Large intestine (tissue), 3 donors: Measurements from ENCODE around the gene PGS1. TPM values are rescaled to one million over a fixed set of nuclear protein-coding genes. Genes with fewer than 3 reads are reported as not detected.

Experiments used
- DNase-seq, 2 donors: peaks; one replicate each; pipeline versions ENCODE4 v3.0.0 to v3.0.0-alpha.2; 2013
- H3K27ac ChIP-seq: one replicate; pipeline ENCODE4 v1.5.1; 2013; ENCODE audit warnings: low read length
- H3K27me3 ChIP-seq: 2 replicates; pipeline ENCODE4 v1.6.1; 2013; ENCODE audit warnings: low read length; ENCODE audit not compliant: control insufficient read depth, insufficient read depth
- H3K36me3 ChIP-seq: 2 replicates; pipeline ENCODE4 v1.6.1; 2013; ENCODE audit warnings: low read length; ENCODE audit not compliant: control insufficient read depth, insufficient read depth
- H3K4me1 ChIP-seq: one replicate; pipeline ENCODE4 v1.6.1; 2013; ENCODE audit warnings: low read length; ENCODE audit not compliant: control insufficient read depth, insufficient read depth
- H3K4me3 ChIP-seq: one replicate; pipeline ENCODE4 v1.5.1; 2013; ENCODE audit warnings: low read length
- H3K9me3 ChIP-seq: one replicate; pipeline ENCODE4 v1.6.1; 2013; ENCODE audit warnings: mild to moderate bottlenecking, low read depth, low read length, moderate library complexity; ENCODE audit not compliant: control insufficient read depth
- WGBS: methylation state at CpG from one replicate; pipeline ENCODE4 v1.1.5; 2013; ENCODE audit warnings: low lambda C conversion rate; ENCODE audit not compliant: insufficient coverage; 5-methylcytosine and 5-hydroxymethylcytosine counted together
- polyA plus RNA-seq: library from polyadenylated mRNA; unstranded; fragments of 120-200 nt; gene quantifications from one replicate; pipeline ENCODE4 v1.2.1, GENCODE V29; 2013

The PGS1 gene
- polyA plus RNA-seq, 1 donor = 40.6 TPM

DNA sequence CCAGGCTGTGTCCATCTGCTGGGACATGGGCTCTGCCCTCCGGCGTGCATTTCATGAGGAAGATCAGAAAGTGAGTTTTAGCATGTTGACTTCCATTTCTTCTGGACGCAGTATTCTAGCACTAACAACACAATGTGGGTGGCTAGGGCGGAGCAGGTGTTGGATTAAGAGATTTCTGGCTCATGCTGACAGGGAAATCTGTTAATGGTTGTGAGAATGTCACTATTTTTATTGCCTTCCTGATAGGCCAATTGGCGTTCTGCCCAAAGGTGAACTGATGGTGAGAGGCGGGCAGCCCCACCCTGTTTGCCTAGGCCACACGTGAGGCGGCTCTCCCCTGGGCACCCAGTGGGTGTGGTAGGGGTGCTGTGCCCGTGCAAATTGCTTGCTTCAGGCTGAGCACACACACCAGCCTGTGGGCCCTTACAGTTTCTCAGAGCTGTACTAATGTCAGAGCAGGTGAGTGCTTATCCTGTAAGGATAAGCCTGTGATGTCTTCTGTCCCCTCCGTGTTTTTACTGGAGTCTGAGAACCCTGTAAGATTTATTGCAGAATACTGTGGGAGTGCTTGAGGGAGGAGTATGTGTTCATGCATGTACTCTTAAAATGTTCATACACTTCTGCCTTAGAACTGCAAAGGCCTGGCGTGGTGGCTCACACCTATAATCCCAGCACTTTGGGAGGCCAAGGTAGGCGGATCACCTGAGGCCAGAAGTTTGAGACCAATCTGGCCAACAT, 30.9 kb downstream of the PGS1 start:
- peaks cover 49% of the 10 kb centered on the region for H3K4me1 ChIP-seq
- H3K36me3 ChIP-seq = peaks cover 30% of the 10 kb centered on the region
- no CpG with 5 or more reads among the region's 12 CpGs for WGBS
- H3K9me3 ChIP-seq = no peaks in the 10 kb centered on the region
- peak overlapping the region; percentile 53 for H3K27ac ChIP-seq
- H3K27me3 ChIP-seq = no peaks in the 10 kb centered on the region
- H3K4me3 ChIP-seq = no peak overlapping the region
- DNase-seq = peak; percentile 87 to 96

DNA sequence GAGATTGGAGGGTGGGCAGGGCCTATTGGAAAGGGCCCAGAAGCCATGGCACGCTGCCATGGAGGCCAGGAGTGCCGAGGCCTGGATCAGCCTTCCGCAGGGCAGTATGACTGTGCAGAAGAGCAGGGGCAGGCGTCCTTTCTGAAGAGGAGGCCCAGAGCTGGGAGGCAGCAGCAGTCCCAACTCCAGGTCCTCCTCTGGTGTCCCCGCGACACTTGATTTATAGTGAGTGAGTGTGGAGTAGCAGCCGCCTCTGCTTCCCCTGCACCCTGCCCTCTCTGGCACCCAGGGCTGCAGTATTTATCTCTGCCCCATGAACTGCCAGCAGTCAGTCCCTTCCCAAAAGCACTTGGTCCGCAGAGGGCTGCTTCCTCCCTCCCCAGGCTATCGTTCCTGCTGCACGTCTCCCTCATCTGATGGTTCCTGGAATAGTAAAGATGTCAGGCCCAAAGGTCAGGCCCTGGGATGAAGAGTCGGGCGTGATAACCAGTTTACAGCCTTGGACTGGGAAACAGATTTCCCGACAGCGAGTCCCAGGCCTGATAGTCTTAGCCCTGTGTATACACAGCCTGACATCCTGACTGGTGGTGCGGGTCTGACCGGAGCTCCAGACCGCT, 32.9 kb downstream of the PGS1 start:
- peak; percentile 74 to 89 for DNase-seq
- H3K36me3 ChIP-seq = peaks cover 31% of the 10 kb centered on the region

DNA sequence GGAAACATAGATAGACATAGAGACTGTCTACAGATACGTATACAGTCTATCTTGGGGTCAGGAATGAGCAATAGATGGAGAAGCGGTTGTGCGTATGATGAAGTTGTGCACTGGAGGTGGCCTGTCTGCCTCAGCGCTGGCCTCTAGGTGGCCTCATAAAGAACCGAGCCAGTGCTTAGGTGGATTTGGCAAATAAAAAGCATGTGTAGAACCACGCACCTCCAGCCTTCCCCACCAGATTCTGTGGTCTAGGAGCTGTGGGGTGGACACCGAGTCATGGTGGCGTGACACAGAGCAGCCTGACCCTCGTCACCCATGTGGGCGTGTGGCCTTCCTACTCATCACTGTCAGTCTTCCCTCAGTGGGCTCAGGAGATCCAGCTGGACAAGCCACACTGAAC, 34.0 kb downstream of the PGS1 start:
- Histone ChIP-seq H3K4me3 (no peak overlapping the region), H3K4me1 (peaks cover 68% of the 10 kb centered on the region), H3K9me3 (no peaks in the 10 kb centered on the region), H3K27me3 (no peaks in the 10 kb centered on the region), H3K36me3 (peaks cover 26% of the 10 kb centered on the region), H3K27ac (no peak overlapping the region)
- no CpG with 5 or more reads among the region's 10 CpGs for WGBS
- no peak for DNase-seq

More for the DNA sequence above, 32.9 kb downstream of the PGS1 start:
- WGBS = no CpG with 5 or more reads among the region's 17 CpGs
- Histone ChIP-seq H3K27me3 (no peaks in the 10 kb centered on the region), H3K27ac (peak overlapping the region; percentile 65), H3K4me1 (peaks cover 60% of the 10 kb centered on the region), H3K4me3 (no peak overlapping the region), H3K9me3 (no peaks in the 10 kb centered on the region)

DNA sequence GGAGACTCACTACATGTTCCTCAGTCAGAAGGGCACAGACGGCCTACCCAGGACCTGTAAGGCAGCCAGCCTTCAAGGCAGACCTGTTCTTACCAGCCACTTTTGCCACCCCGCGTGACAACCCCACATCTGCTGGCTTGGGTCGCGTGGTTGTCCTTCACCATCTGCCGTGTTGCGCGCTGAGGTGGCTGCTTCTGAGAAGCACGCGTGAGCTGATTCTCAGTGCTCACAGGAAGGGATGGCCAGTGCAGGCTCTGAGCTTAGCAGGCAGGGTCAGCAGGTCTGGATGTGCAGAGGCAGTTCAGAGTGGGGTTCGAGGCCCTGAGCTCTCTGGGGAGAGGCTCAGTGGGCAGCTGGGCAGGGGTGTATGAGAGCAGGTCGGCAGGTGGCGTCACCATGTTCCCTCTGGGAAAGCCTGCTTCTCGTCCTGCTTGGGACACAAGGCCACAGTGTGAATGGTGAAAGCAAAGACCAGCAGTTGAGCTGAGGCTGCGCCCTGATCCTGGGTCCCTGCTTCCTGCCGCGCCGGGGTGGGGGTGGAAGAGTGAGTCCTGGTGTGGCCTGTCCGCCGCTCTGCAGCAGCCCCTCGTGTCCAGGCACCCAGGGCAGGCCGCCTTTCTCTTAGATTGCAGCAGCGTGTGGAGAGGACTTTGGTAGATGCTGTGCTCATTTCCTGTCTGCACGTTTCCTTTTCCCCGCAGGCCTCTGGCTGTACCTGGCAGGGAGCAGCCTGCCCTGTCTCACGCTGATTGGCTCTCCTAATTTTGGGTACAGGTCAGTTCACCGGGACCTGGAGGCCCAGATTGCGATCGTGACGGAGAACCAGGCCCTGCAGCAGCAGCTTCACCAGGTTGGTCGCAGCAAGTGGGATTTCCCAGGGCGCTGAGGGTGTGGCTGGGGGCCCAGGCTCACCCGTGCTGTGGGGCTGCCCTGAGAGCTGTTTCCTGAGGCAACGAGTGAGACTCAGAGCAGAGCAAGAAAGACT, 36.0 kb downstream of the PGS1 start:
- DNase-seq = peak in 1 of 2 donors; percentile 48
- Histone ChIP-seq H3K4me1 (peaks cover 54% of the 10 kb centered on the region), H3K9me3 (no peaks in the 10 kb centered on the region), H3K4me3 (no peak overlapping the region), H3K36me3 (peaks cover 33% of the 10 kb centered on the region), H3K27ac (peak overlapping the region; percentile 24), H3K27me3 (no peaks in the 10 kb centered on the region)
- 80% methylated on average over 1 of the region's 34 CpGs for WGBS

DNA sequence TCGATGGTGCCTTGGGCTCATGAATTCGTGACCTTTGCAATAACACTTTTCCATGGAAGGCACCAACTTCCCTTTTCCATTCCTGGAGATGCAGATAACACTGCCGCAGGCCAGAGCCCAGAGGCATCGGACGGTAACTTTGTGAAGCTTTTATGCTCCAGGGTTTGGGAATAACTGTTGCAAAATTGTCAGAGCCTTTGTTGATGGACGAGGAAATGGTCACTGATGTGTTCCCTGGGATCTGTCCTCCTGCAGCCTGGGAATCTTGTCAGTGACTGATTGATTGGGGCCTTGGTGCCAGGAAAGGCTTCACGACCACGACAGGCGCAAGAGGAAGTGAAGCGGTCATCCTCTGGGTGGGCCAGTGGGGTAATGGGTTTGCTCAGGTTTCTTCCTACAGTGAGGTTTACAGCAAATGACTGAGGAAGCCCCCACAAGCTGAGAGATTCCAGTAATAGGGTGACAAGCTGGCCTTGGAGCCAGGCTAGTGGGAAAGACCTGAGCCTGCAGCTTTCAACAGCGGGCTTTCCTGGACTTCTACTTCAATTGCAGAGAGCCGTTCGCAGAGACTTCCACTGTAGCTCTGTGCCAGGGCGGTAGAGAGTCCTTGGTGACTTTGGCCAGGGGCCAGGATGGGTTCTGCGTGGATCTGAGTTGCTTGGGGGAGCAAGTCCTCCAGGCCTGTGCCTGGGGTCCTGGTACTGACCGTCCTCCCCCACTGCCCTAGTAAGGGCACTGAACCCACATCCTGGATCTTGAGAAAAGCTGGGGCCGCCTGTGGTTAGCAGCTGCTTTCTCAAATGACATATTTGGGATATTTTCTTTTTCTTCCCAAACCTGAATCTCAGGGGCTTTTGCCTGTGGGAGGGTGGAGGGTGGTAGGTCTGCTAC, 37.6 kb downstream of the PGS1 start:
- H3K4me3 ChIP-seq = no peak overlapping the region
- DNase-seq = peak in 1 of 2 donors; percentile 17
- no peaks in the 10 kb centered on the region for H3K9me3 ChIP-seq
- peaks cover 45% of the 10 kb centered on the region for H3K36me3 ChIP-seq
- no peaks in the 10 kb centered on the region for H3K27me3 ChIP-seq
- peak overlapping the region; percentile 68 for H3K27ac ChIP-seq
- H3K4me1 ChIP-seq = peaks cover 42% of the 10 kb centered on the region
- no CpG with 5 or more reads among the region's 17 CpGs for WGBS

DNA sequence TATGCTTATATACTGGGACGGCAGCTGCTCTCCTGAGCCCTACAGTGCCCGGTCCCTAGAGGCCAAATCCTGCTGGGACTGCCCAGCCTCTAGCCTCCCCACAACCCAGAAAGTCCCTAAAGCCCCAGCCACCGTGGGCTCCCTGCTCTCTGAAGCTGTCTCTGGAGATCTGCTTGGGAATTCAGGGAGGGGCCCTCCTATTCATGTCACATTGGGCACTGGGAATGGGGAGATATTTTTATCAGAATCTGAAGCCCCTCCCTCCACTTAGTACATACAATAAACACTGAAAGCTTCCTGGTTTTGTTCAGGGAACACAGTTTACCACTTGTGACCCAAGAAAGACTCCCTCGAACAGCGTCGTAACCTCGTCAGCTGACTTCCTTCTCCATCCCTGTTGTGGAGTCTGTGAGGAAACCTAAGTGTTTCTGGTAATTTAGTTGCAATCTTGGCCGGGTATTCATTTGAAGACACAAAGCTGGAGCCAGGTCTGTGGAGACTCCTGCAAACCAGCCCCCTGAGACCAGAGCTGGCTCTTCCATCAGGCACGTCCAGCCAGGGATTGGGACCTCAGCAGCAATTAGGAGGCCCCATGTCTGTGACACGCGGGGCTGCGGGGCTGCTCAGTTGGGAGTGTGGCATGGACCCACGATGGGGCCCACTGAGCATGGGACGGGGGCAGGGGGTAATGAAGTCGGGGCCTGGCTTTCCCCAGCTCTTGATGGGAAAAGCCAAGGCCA, 38.5 kb downstream of the PGS1 start:
- Histone ChIP-seq H3K36me3 (peaks cover 45% of the 10 kb centered on the region), H3K27ac (peak overlapping the region; percentile 68), H3K4me1 (peaks cover 42% of the 10 kb centered on the region), H3K27me3 (no peaks in the 10 kb centered on the region), H3K9me3 (no peaks in the 10 kb centered on the region), H3K4me3 (no peak overlapping the region)
- WGBS = no CpG with 5 or more reads among the region's 15 CpGs
- DNase-seq = peak; percentile 62 to 76

DNA sequence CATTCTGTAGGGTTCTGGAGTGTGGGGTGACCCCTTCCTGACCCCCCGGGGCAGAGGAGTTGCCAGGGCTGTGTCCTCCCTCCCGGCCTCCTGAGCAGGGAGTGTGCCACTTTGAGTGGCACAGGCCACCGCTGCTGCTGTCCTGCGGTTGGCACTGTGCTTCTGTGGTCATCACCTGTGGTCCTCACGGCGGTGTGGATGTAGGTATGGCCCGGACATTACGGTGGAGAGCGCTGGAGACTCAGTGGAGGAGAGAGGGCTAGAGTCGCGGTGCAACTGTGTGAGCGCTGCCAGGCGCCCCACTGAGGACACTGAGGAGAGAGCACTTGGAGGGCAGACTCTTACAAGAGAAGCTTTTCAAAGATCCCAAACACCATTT, 39.1 kb downstream of the PGS1 start:
- peaks cover 41% of the 10 kb centered on the region for H3K4me1 ChIP-seq
- WGBS = no CpG with 5 or more reads among the region's 13 CpGs
- H3K4me3 ChIP-seq = no peak overlapping the region
- no peaks in the 10 kb centered on the region for H3K9me3 ChIP-seq
- no peak for DNase-seq
- H3K27me3 ChIP-seq = no peaks in the 10 kb centered on the region
- H3K27ac ChIP-seq = peak overlapping the region; percentile 68
- H3K36me3 ChIP-seq = peaks cover 46% of the 10 kb centered on the region

DNA sequence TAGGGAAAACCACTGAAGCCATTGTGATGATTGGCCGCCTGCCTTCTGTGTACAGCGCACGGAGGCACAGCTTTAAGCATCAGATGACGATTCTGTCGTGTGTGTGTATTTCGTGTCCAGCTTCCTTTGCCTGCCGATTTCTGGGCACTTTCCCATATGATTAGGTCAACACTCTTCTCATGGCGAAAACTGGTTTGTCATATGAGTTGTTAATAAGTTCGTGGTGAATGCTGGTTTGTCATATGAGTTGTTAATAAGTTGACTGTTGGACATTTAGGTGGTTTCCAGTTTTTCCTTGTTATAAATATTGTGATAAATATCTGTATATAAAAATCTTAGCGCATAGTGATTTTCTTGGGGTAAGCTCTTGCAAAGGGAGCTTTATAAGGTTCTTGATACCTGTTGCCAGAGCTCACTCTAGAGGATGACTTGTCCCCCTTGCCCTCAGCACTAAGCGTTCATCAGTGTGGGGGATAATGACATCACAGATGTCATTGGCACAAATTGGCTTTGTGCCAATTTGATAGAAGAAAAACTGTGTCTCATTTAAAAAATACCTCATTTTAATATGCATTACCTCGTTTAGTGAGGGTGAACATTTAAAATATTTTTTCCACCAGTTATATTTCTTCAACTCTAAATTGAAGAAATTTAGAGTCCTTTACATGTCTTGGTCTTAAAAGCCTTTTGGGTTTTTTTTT, 40.0 kb downstream of the PGS1 start:
- H3K27ac ChIP-seq = no peak overlapping the region
- H3K36me3 ChIP-seq = peaks cover 43% of the 10 kb centered on the region
- H3K4me3 ChIP-seq = no peak overlapping the region
- WGBS = 100% methylated on average over 3 of the region's 12 CpGs
- no peaks in the 10 kb centered on the region for H3K9me3 ChIP-seq
- no peak for DNase-seq
- no peaks in the 10 kb centered on the region for H3K27me3 ChIP-seq
- H3K4me1 ChIP-seq = peaks cover 41% of the 10 kb centered on the region
